B cell (primary cell): Measurements from ENCODE around the gene ENO3. TPM values are rescaled to one million over a fixed set of nuclear protein-coding genes. Genes with fewer than 3 reads are reported as not detected.

Experiments
- ATAC-seq: fragments of 200-7000 bp; cut with Tn5 transposase; one replicate; pipeline ENCODE4 v1.10.0; 2021; ENCODE audit warnings: low read depth, mild to moderate bottlenecking, moderate number of reproducible peaks, moderate library complexity
- CTCF ChIA-PET: fragments of 350-600 bp; sonication (Branson Sonifier 250); formaldehyde crosslinking; loops from one replicate; lab custom pipeline; 2021; ENCODE audit warnings: antibody characterized with exemption, inconsistent platforms; lab: Charles Lee
- POLR2A ChIA-PET: fragments of 350-600 bp; sonication (Branson Sonifier 250); formaldehyde crosslinking; loops from one replicate; lab custom pipeline; 2021; ENCODE audit warnings: antibody characterized with exemption; lab: Charles Lee
- DNase-seq: peaks from one replicate; pipeline ENCODE4 v3.0.0; 2013
- H2AFZ ChIP-seq: 2 replicates; pipeline ENCODE4 v1.6.1; 2012; ENCODE audit warnings: mild to moderate bottlenecking, low read depth, low read length; ENCODE audit not compliant: insufficient read depth, poor library complexity, severe bottlenecking
- H3K27ac ChIP-seq, 2 donors: 1 replicate in 1 of 2; 2 replicates in 1 of 2; pipeline ENCODE4 v1.5.1; 2012 to 2013; ENCODE audit warnings: low read length in 2 of 2, mild to moderate bottlenecking in 2 of 2, moderate library complexity in 1 of 2
- H3K27me3 ChIP-seq, 4 experiments: fragments of 200-600 bp in 1 of 4; sonication (generic) in 1 of 4; replicated peaks in 1 of 4; 1 replicate in 2 of 4; 2 replicates in 2 of 4; pipeline versions ENCODE4 v1.6.1 to v1.7.0; 2013 to 2016; ENCODE audit warnings: low read length in 3 of 4, mild to moderate bottlenecking in 2 of 4, mixed read lengths in 1 of 4, moderate library complexity in 1 of 4; ENCODE audit not compliant: insufficient read depth in 4 of 4, control insufficient read depth in 3 of 4; ENCODE audit errors: control extremely low read depth in 1 of 4
- H3K36me3 ChIP-seq, 2 experiments: replicated peaks in 1 of 2; 1 replicate in 1 of 2; 2 replicates in 1 of 2; pipeline versions ENCODE4 v1.6.1 to v1.7.1; 2013; ENCODE audit warnings: low read length in 1 of 2; ENCODE audit not compliant: insufficient read depth in 2 of 2, control insufficient read depth in 1 of 2; ENCODE audit errors: control extremely low read depth in 1 of 2, extremely low read depth in 1 of 2
- H3K4me1 ChIP-seq, 2 donors: fragments of 200-600 bp in 1 of 2; sonication (generic) in 1 of 2; 1 replicate in 1 of 2; 2 replicates in 1 of 2; pipeline versions ENCODE4 v1.5.1 to v1.6.1; 2013 to 2017; ENCODE audit warnings: low read length in 2 of 2; ENCODE audit not compliant: control insufficient read depth in 2 of 2, insufficient read depth in 2 of 2
- H3K4me2 ChIP-seq: replicated peaks from 2 replicates; pipeline ENCODE3; 2012; ENCODE audit warnings: mild to moderate bottlenecking, low read depth, low read length; ENCODE audit not compliant: poor library complexity, severe bottlenecking
- H3K4me3 ChIP-seq, 5 experiments: fragments of 200-600 bp in 1 of 5; sonication (generic) in 1 of 5; 1 replicate in 3 of 5; 2 replicates in 2 of 5; pipeline versions ENCODE4 v1.5.1 to v1.7.0; 2011 to 2016; ENCODE audit warnings: low read length in 4 of 5, mild to moderate bottlenecking in 4 of 5, low read depth in 2 of 5, control low read depth in 1 of 5, moderate library complexity in 1 of 5; ENCODE audit not compliant: insufficient read depth in 1 of 5; ENCODE audit errors: control extremely low read depth in 1 of 5, extremely low read depth in 1 of 5
- H3K79me2 ChIP-seq: fragments of 200-600 bp; sonication (generic); one replicate; pipeline ENCODE4 v1.6.0; 2016; ENCODE audit warnings: low read length; ENCODE audit not compliant: control insufficient read depth, insufficient read depth
- H3K9ac ChIP-seq: fragments of 200-600 bp; sonication (generic); 2 replicates; pipeline ENCODE4 v1.6.1; 2017; ENCODE audit warnings: mild to moderate bottlenecking, low read length, moderate library complexity
- H3K9me3 ChIP-seq, 3 donors: one replicate each; pipeline versions ENCODE4 v1.6.1 to v1.7.1; 2013; ENCODE audit warnings: low read length in 2 of 3; ENCODE audit not compliant: control insufficient read depth in 2 of 3, insufficient read depth in 1 of 3; ENCODE audit errors: control extremely low read depth in 1 of 3
- H4K20me1 ChIP-seq: 2 replicates; pipeline ENCODE4 v1.6.0; 2012; ENCODE audit warnings: mild to moderate bottlenecking, low read length; ENCODE audit not compliant: insufficient read depth, control insufficient read depth, poor library complexity, severe bottlenecking
- H3K27ac Mint-ChIP-seq: one replicate; pipeline ENCODE4 v1.8.0; 2021; ENCODE audit warnings: mixed read lengths
- H3K27me3 Mint-ChIP-seq: one replicate; pipeline ENCODE4 v1.8.0; 2021; ENCODE audit warnings: mixed read lengths
- H3K4me1 Mint-ChIP-seq: one replicate; pipeline ENCODE4 v1.8.0; 2021; ENCODE audit warnings: mixed read lengths
- H3K4me3 Mint-ChIP-seq: one replicate; pipeline ENCODE4 v1.8.0; 2021; ENCODE audit warnings: mixed read lengths
- H3K9me3 Mint-ChIP-seq: one replicate; pipeline ENCODE4 v1.8.0; 2022; ENCODE audit warnings: mixed read lengths; ENCODE audit not compliant: insufficient read depth
- CTCF ChIP-seq: fragments of 200-600 bp; IDR thresholded peaks from one replicate; pipeline ENCODE4 v1.8.0; 2022; ENCODE audit warnings: antibody characterized with exemption, mild to moderate bottlenecking
- EZH2 ChIP-seq: IDR thresholded peaks from 2 replicates; pipeline ENCODE4 v1.6.1; 2012; ENCODE audit warnings: borderline replicate concordance, low read depth, mild to moderate bottlenecking, moderate library complexity, low read length; ENCODE audit not compliant: insufficient read depth, poor library complexity, severe bottlenecking
- WGBS: methylation state at CpG from one replicate; pipeline ENCODE4 v1.1.5; 2013; ENCODE audit warnings: missing lambda C conversion rate; ENCODE audit not compliant: insufficient coverage; 5-methylcytosine and 5-hydroxymethylcytosine counted together
- intact Hi-C: fragments of 100-400 bp; cut with micrococcal nuclease; formaldehyde crosslinking; loops from one replicate; pipeline ENCODE4 v1.10.0; 2022
- polyA plus RNA-seq: library from polyadenylated mRNA; depleted of rRNA; stranded (reverse); fragments of >200 nt; gene quantifications from 2 replicates; pipeline ENCODE4 v1.2.3, GENCODE V29; 2012
- total RNA-seq, 2 donors: library from RNA; stranded (reverse); fragments of 120-200 nt in 1 of 2; gene quantifications; 1 replicate in 1 of 2; 2 replicates in 1 of 2; pipeline versions ENCODE4 v1.2.3 to v1.2.4, GENCODE V29; 2013 to 2022

ENO3 gene
- total and polyA plus RNA-seq, 2 donors (not counting 1 experiment from before 2014, with no cell fraction given): 34.8 to 50.1 TPM

GRCh38 chr17:4969551-4970173 is 18.7 kb downstream of the ENO3 start:
- intact Hi-C loops: loop anchor here (5.0 kb wide), 1 partner anchor 48 kb away; no protein-coding TSS in a partner anchor
- Histone ChIP-seq H3K9ac (no peak overlapping the region), H3K4me3 (no peak overlapping the region), H2AFZ (no peak overlapping the region), H3K4me1 (peaks cover 17 to 22% of the 10 kb centered on the region in 2 donors), H3K27me3 (no peaks in the 10 kb centered on the region), H3K4me2 (no peak overlapping the region), H3K9me3 (no peaks in the 10 kb centered on the region), H3K36me3 (peaks cover 0 to 27% of the 10 kb centered on the region in 2 experiments), H4K20me1 (no peaks in the 10 kb centered on the region), H3K79me2 (peaks cover 24% of the 10 kb centered on the region), H3K27ac (no peak overlapping the region)
- H3K27me3 Mint-ChIP-seq: no peaks in the 10 kb centered on the region
- WGBS: 98% methylated on average over 11 of the region's 16 CpGs
- H3K4me1 Mint-ChIP-seq: peaks cover 15% of the 10 kb centered on the region
- no peak overlapping the region for H3K4me3 Mint-ChIP-seq
- ChIA-PET CTCF (interaction anchor here (1.0 to 4.3 kb wide), 5 partner anchors 9 to 61 kb away, joined by 3 to 32 read pairs (median 4); partner anchors contain the start of genes RNF167 and SLC25A11), POLR2A (interaction anchor here (1.0 to 4.7 kb wide), 2 partner anchors 21 to 30 kb away, joined by 3 to 81 read pairs; partner anchors contain the start of genes PFN1, RNF167 and SLC25A11)
- ATAC-seq: no peak
- no peak for TF ChIP-seq EZH2
- no peaks in the 10 kb centered on the region for H3K9me3 Mint-ChIP-seq
- H3K27ac Mint-ChIP-seq: peak overlapping the region; percentile 82
- DNase-seq: no peak

GRCh38 chr17:4970273-4970672 is 19.4 kb downstream of the ENO3 start:
- peak overlapping the region; percentile 73 for H3K27ac Mint-ChIP-seq
- H3K4me2 ChIP-seq: no peak overlapping the region
- H3K9me3 ChIP-seq: no peaks in the 10 kb centered on the region
- H3K9ac ChIP-seq: no peak overlapping the region
- no peaks in the 10 kb centered on the region for H3K27me3 Mint-ChIP-seq
- no peak for ATAC-seq
- no peak overlapping the region for H2AFZ ChIP-seq
- peaks cover 13% of the 10 kb centered on the region for H3K4me1 Mint-ChIP-seq
- intact Hi-C loops: no loop called here
- TF ChIP-seq CTCF: no peak
- no peak for TF ChIP-seq EZH2
- H3K27me3 ChIP-seq: no peaks in the 10 kb centered on the region
- no peak overlapping the region for H3K4me3 Mint-ChIP-seq
- no peak overlapping the region for H3K4me3 ChIP-seq
- ChIA-PET POLR2A (interaction anchor here (0.6 to 1.3 kb wide), 3 partner anchors 9 to 30 kb away, joined by 3 to 8 read pairs (median 4); partner anchors contain the start of genes PFN1, RNF167 and SLC25A11), CTCF (interaction anchor here (1.0 to 4.3 kb wide), 2 partner anchors 16 to 62 kb away, joined by 3 to 32 read pairs; no protein-coding TSS in a partner anchor)
- peaks cover 18% of the 10 kb centered on the region for H3K79me2 ChIP-seq
- H3K9me3 Mint-ChIP-seq: no peaks in the 10 kb centered on the region
- WGBS: 98% methylated on average over 7 of the region's 8 CpGs
- no peak for DNase-seq
- no peaks in the 10 kb centered on the region for H4K20me1 ChIP-seq
- no peak overlapping the region for H3K27ac ChIP-seq
- peaks cover 0 to 33% of the 10 kb centered on the region in 2 experiments for H3K36me3 ChIP-seq
- H3K4me1 ChIP-seq: peaks cover 17 to 22% of the 10 kb centered on the region in 2 donors
